Uterus (tissue), 2 donors: Measurements from ENCODE around the gene ADGRL2.

Experiments
- CTCF ChIP-seq, 4 experiments: fragments of 200-600 bp in 2 of 4; fragments of 450-650 bp in 2 of 4; sonication (generic) in 2 of 4; IDR thresholded peaks; one replicate each; pipeline ENCODE4 v1.5.1; 2016 to 2019; ENCODE audit warnings: antibody characterized with exemption in 4 of 4, mild to moderate bottlenecking in 2 of 4, moderate library complexity in 1 of 4
- POLR2A ChIP-seq, 2 donors: fragments of 450-650 bp; IDR thresholded peaks; one replicate each; pipeline ENCODE4 v1.6.1; 2016; ENCODE audit warnings: antibody characterized with exemption in 2 of 2, mild to moderate bottlenecking in 1 of 2, moderate library complexity in 1 of 2

DNA sequence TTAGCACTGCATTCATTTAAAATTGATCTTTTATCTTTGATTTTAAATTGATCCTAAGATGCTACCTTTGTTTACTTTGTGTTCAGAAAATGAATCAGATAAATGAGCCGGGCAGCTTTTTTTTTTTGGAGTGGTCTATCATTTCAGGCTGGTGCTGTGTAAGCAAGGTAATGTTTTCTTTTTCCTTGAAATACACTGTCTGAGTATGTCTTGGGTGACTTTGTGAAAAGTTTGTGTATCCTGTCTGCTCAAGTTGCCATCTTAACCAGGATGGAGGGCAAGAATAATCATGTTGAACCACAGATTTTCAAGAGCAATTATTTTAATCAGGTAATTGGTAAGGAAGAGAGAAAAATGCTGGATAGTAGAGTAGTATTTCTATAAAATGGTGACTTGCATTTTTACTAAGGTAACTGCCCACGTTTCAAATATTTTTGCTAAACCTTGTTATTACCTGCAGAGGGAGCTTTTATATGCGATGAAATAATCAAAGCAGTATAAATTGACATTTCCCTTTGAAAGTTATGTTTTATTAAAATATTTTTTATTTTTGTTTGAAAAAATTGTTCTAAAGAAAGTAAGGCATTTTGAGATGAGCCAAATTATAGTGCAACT is 11.1 kb downstream of the ADGRL2 start:
- TF ChIP-seq CTCF (IDR thresholded peaks at IDR 0.05) (no peak), POLR2A (IDR thresholded peaks at IDR 0.05) (no peak)
